HG02938 (cell line): ENCODE data around the gene C12orf75.
"Not testable (repeated sequence)": the region's sequence is repeated elsewhere in the genome, so short reads cannot be mapped to it uniquely, and the experiment has no call there.

Experiments used
- ATAC-seq: cut with Tn5 transposase; IDR thresholded peaks from one replicate; pipeline ENCODE4 v1.9.1; 2021; ENCODE audit warnings: mild to moderate bottlenecking, moderate library complexity; ENCODE audit not compliant: unreplicated experiment

The C12orf75 gene

GRCh38 chr12:105330283-105330930, at the start of gene C12orf75:
Gene C12orf75 (plus strand): TSS chr12:105330691. CDS start chr12:105330892, 201 bp downstream.
- ATAC-seq = peak; percentile 85

- ATAC-seq = no peak
Observed at GRCh38 chr12:105280966-105281693, 49.4 kb upstream of the C12orf75 start.

- ATAC-seq = no peak
Observed at GRCh38 chr12:105281694-105282049, 48.8 kb upstream of the C12orf75 start.

- no peak for ATAC-seq
Observed at GRCh38 chr12:105285378-105285777, 45.1 kb upstream of the C12orf75 start.

GRCh38 chr12:105287408-105287807, 43.1 kb upstream of the C12orf75 start:
- no peak for ATAC-seq

- ATAC-seq = no peak
Observed at GRCh38 chr12:105288311-105288996, 42.0 kb upstream of the C12orf75 start.

- ATAC-seq = no peak
Observed at GRCh38 chr12:105289114-105289904, 41.2 kb upstream of the C12orf75 start.

GRCh38 chr12:105291531-105291930, 39.0 kb upstream of the C12orf75 start:
- no peak for ATAC-seq

GRCh38 chr12:105292705-105293104, 37.8 kb upstream of the C12orf75 start:
- no peak for ATAC-seq

GRCh38 chr12:105293187-105293586, 37.3 kb upstream of the C12orf75 start:
- ATAC-seq = no peak

GRCh38 chr12:105294161-105294560, 36.3 kb upstream of the C12orf75 start:
- ATAC-seq = no peak

- no peak for ATAC-seq
Observed at GRCh38 chr12:105294886-105295479, 35.5 kb upstream of the C12orf75 start.

GRCh38 chr12:105296116-105297089, 34.1 kb upstream of the C12orf75 start:
- ATAC-seq = no peak

GRCh38 chr12:105300883-105301282, 29.6 kb upstream of the C12orf75 start:
- no peak for ATAC-seq

GRCh38 chr12:105301696-105302095, 28.8 kb upstream of the C12orf75 start:
- no peak for ATAC-seq

GRCh38 chr12:105302986-105303385, 27.5 kb upstream of the C12orf75 start:
- ATAC-seq = not testable (repeated sequence)

- not testable (repeated sequence) for ATAC-seq
Observed at GRCh38 chr12:105304626-105305025, 25.9 kb upstream of the C12orf75 start.

GRCh38 chr12:105307601-105308314, 22.7 kb upstream of the C12orf75 start:
- not testable (repeated sequence) for ATAC-seq

- ATAC-seq = not testable (repeated sequence)
Observed at GRCh38 chr12:105308839-105309238, 21.7 kb upstream of the C12orf75 start.
